Breast epithelium (tissue), 4 donors: ENCODE measurements around the gene CFTR. TPM values are rescaled to one million over a fixed set of nuclear protein-coding genes. Genes with fewer than 3 reads are reported as not detected.

Experiments used
- DNase-seq, 2 donors: peaks; one replicate each; pipeline ENCODE4 v3.0.0-alpha.2; 2019; ENCODE audit warnings: low spot score in 2 of 2
- H3K27ac ChIP-seq, 2 donors: fragments of 200-600 bp; sonication (generic) in 1 of 2; one replicate each; pipeline ENCODE4 v1.5.1; 2016 to 2019; ENCODE audit warnings: mild to moderate bottlenecking in 1 of 2
- H3K27me3 ChIP-seq, 2 donors: fragments of 200-600 bp; sonication (generic) in 1 of 2; one replicate each; pipeline versions ENCODE4 v1.5.1 to v1.6.0; 2017 to 2019; ENCODE audit warnings: control low read depth in 1 of 2, mild to moderate bottlenecking in 1 of 2
- H3K36me3 ChIP-seq: fragments of 200-600 bp; one replicate; pipeline ENCODE4 v1.5.1; 2019
- H3K4me1 ChIP-seq, 2 donors: fragments of 200-600 bp; sonication (generic); one replicate each; pipeline ENCODE4 v1.5.1; 2016 to 2019; ENCODE audit warnings: control low read depth in 1 of 2
- H3K4me3 ChIP-seq, 3 donors: fragments of 200-600 bp; sonication (generic); 1 replicate in 2 of 3; 2 replicates in 1 of 3; pipeline ENCODE4 v1.5.1; 2016 to 2019; ENCODE audit warnings: mild to moderate bottlenecking in 3 of 3, moderate library complexity in 2 of 3
- H3K9me3 ChIP-seq, 2 donors: fragments of 200-600 bp; sonication (generic) in 1 of 2; one replicate each; pipeline ENCODE4 v1.5.1; 2016 to 2019; ENCODE audit warnings: control low read depth in 1 of 2
- POLR2A ChIP-seq: fragments of 450-650 bp; IDR thresholded peaks from one replicate; pipeline ENCODE4 v1.6.1; 2016; ENCODE audit warnings: antibody characterized with exemption, mild to moderate bottlenecking, moderate library complexity
- POLR2AphosphoS5 ChIP-seq, 3 donors: sonication (generic); formaldehyde crosslinking; IDR thresholded peaks; one replicate each; pipeline ENCODE4 v1.6.1; 2017; ENCODE audit warnings: antibody characterized with exemption in 3 of 3
- intact Hi-C: fragments of 100-400 bp; cut with DNase I; formaldehyde crosslinking; loops from one replicate; pipeline ENCODE4 v1.15.1; 2023; ENCODE audit warnings: low total_unique reads
- total RNA-seq, 3 donors: library from RNA; depleted of rRNA; stranded (reverse); fragments of >200 nt; gene quantifications; one replicate each; pipeline ENCODE4 v1.1.0, GENCODE V29; 2016
- TF ChIP-seq, protein P1 (sequence below), 3 donors: fragments of 450-650 bp; IDR thresholded peaks; one replicate each; pipeline ENCODE4 v1.5.1; 2016 to 2017; ENCODE audit warnings: antibody characterized with exemption in 3 of 3, mild to moderate bottlenecking in 3 of 3, moderate library complexity in 3 of 3

CFTR gene
- total RNA-seq, 3 donors from 2014 or later = 1.3 to 16.4 TPM; not detected in 1

DNA sequence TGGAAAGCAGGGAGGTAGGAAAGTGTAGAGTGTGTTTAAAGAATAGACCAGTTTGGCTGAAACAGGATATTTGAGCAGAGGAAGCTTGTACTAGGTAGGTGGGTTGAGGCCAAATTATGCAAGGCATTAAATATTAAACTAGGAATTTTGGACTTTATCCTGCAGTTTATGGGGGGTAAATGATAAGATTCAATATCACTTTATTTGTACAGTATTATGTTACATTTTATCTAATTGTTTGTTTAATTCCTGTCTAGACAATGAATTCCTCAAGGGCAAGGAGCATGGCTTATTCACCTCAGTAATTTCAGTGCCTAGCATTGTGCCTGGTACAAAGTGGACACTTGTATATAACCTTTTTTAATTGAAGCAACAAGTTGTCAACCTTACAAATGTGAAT lies 125.9 kb downstream of the CFTR start:
- DNase-seq = no peak
- Histone ChIP-seq H3K27ac (no peak overlapping the region), H3K4me1 (no peaks in the 10 kb centered on the region), H3K4me3 (no peak overlapping the region), H3K36me3 (no peaks in the 10 kb centered on the region), H3K27me3 (no peaks in the 10 kb centered on the region), H3K9me3 (no peaks in the 10 kb centered on the region)
- intact Hi-C loops = no loop called here
- TF ChIP-seq POLR2AphosphoS5 (IDR thresholded peaks at IDR 0.05) (no peak), POLR2A (no peak)
- TF ChIP-seq, protein P1, sequence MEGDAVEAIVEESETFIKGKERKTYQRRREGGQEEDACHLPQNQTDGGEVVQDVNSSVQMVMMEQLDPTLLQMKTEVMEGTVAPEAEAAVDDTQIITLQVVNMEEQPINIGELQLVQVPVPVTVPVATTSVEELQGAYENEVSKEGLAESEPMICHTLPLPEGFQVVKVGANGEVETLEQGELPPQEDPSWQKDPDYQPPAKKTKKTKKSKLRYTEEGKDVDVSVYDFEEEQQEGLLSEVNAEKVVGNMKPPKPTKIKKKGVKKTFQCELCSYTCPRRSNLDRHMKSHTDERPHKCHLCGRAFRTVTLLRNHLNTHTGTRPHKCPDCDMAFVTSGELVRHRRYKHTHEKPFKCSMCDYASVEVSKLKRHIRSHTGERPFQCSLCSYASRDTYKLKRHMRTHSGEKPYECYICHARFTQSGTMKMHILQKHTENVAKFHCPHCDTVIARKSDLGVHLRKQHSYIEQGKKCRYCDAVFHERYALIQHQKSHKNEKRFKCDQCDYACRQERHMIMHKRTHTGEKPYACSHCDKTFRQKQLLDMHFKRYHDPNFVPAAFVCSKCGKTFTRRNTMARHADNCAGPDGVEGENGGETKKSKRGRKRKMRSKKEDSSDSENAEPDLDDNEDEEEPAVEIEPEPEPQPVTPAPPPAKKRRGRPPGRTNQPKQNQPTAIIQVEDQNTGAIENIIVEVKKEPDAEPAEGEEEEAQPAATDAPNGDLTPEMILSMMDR (IDR thresholded peaks at IDR 0.05) = no peak

DNA sequence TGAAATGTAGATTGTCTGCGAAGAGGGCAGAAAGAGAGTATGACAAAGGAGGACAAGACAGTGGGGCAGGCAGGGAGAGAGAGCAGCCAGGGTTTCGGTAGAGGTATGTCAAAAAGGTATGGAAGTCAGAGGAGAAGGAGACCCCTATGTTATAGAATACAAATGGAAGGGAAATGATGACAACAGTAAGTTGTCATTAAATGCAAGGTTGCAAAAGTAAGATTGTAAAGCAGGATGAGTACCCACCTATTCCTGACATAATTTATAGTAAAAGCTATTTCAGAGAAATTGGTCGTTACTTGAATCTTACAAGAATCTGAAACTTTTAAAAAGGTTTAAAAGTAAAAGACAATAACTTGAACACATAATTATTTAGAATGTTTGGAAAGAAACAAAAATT lies 126.3 kb downstream of the CFTR start:
- Histone ChIP-seq H3K4me1 (no peaks in the 10 kb centered on the region), H3K4me3 (no peak overlapping the region), H3K27ac (no peak overlapping the region), H3K9me3 (no peaks in the 10 kb centered on the region), H3K27me3 (no peaks in the 10 kb centered on the region), H3K36me3 (no peaks in the 10 kb centered on the region)
- no peak for DNase-seq
- intact Hi-C loops = no loop called here
- TF ChIP-seq, protein P1 (IDR thresholded peaks at IDR 0.05) = no peak
- no peak for TF ChIP-seq POLR2AphosphoS5 (IDR thresholded peaks at IDR 0.05)
- no peak for TF ChIP-seq POLR2A

DNA sequence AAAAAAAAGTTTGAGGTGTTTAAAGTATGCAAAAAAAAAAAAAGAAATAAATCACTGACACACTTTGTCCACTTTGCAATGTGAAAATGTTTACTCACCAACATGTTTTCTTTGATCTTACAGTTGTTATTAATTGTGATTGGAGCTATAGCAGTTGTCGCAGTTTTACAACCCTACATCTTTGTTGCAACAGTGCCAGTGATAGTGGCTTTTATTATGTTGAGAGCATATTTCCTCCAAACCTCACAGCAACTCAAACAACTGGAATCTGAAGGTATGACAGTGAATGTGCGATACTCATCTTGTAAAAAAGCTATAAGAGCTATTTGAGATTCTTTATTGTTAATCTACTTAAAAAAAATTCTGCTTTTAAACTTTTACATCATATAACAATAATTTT lies 130.6 kb downstream of the CFTR start:
- Histone ChIP-seq H3K36me3 (no peaks in the 10 kb centered on the region), H3K27ac (no peak overlapping the region), H3K27me3 (no peaks in the 10 kb centered on the region), H3K4me1 (no peaks in the 10 kb centered on the region), H3K4me3 (no peak overlapping the region), H3K9me3 (no peaks in the 10 kb centered on the region)
- intact Hi-C loops = no loop called here
- no peak for DNase-seq
- no peak for TF ChIP-seq POLR2AphosphoS5 (IDR thresholded peaks at IDR 0.05)
- TF ChIP-seq POLR2A = no peak
- TF ChIP-seq, protein P1 (IDR thresholded peaks at IDR 0.05) = no peak

DNA sequence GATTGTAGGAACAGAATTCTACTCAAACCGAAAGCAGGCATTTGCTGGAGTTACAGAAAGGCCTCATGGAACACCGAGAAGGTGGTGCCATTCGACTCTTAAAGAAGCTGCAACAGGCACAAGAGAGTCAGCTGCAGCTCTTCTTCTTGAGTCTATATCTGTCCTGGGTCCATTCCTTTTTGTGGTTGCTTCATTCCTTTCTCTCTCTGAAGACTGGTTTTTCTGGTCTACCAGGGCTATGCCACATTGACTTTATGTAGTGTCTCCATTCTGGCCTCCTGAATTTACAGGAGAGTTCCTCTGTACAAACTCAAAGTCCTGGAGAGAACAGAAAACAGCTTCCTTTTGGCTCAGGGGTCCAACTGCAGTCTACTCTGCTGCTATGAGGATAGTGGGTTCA lies 132.8 kb downstream of the CFTR start:
- intact Hi-C loops = no loop called here
- Histone ChIP-seq H3K27me3 (no peaks in the 10 kb centered on the region), H3K9me3 (no peaks in the 10 kb centered on the region), H3K4me1 (no peaks in the 10 kb centered on the region), H3K27ac (no peak overlapping the region), H3K36me3 (no peaks in the 10 kb centered on the region), H3K4me3 (no peak overlapping the region)
- DNase-seq = no peak
- TF ChIP-seq POLR2AphosphoS5 (IDR thresholded peaks at IDR 0.05) (no peak), POLR2A (no peak)
- TF ChIP-seq, protein P1 (IDR thresholded peaks at IDR 0.05) = no peak

DNA sequence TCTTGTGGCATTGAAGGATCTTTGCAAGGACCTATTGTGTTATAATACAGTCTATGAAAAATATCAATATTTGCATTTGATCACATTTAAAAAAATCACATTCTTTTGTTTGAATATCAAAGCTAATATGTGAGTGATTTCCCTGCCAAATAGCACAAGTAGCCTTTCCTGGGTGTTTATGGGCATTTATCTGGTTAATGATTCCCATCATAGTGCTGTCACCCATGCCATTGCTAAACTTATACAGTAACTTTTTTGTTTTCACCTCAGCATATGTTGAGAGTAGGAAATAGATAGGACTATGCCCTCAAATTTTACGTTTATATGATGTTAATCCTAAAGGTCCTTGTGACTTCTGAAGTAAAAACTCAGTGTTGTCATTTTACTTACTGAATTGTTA lies 136.9 kb downstream of the CFTR start:
- Histone ChIP-seq H3K4me1 (no peaks in the 10 kb centered on the region), H3K27ac (no peak overlapping the region), H3K27me3 (no peaks in the 10 kb centered on the region), H3K4me3 (no peak overlapping the region), H3K9me3 (no peaks in the 10 kb centered on the region), H3K36me3 (no peaks in the 10 kb centered on the region)
- intact Hi-C loops = no loop called here
- no peak for DNase-seq
- TF ChIP-seq, protein P1 (IDR thresholded peaks at IDR 0.05) = no peak
- TF ChIP-seq POLR2A (no peak), POLR2AphosphoS5 (IDR thresholded peaks at IDR 0.05) (no peak)
